ENCODE data around the gene ACTMAP.
A peak's percentile ranks its signal among the peaks of the same experiment; 100 is the strongest.

The ACTMAP gene

DNA sequence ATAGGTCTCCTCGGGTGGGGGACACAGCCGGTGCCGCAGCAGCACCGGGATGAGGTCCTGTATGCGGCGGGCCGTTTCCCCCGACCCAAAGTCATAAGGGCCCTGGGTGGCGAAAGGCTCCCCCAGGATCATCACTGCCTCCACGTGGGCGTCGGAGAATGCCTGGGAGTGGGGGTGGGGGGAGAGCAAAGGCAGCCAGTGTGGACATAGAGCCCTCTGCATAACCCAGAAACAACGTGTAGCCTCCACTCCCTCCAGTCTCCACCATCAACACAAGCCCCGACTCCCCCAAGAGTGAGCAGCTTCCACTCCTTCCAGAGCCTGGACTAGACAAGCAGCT, 58.1 kb downstream of the ACTMAP start:
- DNase-seq, result no peak

DNA sequence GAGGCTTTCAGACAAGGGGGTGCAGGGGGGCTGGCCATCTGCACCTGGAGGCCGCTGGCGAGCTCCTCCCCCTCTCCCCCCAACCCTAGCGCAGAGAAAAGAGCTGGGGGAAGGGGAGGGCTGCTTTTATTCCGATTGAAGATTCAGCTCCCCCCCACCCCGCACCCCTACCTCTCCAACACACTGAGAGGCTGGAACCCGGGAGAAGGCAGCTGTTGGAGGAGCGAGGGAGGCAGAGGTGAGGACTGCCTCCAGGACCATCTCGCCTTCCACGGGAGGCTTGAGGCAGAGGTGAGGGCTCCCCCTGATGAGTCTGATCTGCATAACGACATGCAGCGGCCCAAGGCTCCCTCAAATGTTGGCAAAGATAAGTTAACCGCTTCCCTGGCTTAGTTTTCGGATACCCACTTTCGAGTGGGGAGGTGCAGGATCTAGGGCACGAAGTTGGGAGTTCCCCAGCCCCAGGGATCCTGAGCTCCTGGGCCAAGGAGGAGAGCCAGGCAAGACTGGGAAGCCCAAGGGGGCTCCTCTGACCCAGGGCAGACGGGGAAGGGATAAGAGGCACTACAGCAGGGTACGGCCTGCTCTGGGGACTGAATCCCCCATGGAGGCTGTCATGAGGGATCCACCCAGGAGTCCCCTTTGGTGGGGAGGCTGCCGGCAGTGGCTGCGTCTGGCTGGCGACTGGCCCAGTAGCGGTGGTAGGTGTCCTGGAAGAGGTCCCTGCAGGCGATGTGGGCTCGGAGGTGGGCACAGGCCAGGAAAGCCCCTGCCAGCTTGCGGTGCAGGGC, 58.7 kb downstream of the ACTMAP start:
- DNase-seq, result peak; percentile 10
